Loucy (cell line): ENCODE results near the gene ANKS3.

Experiments used
- H2AFZ ChIP-seq: fragments of 200-600 bp; sonication (generic); 2 replicates; pipeline ENCODE4 v1.6.0; 2016; ENCODE audit warnings: antibody characterized with exemption, mild to moderate bottlenecking, low read length, moderate library complexity
- H3F3A ChIP-seq: fragments of 200-600 bp; 2 replicates; pipeline ENCODE4 v1.6.0; 2016; ENCODE audit warnings: antibody characterized with exemption, low read depth, mild to moderate bottlenecking
- H3K27me3 ChIP-seq: fragments of 200-600 bp; sonication (generic); 2 replicates; pipeline ENCODE4 v1.6.1; 2014; ENCODE audit warnings: low read length, mild to moderate bottlenecking; ENCODE audit not compliant: insufficient read depth, poor library complexity, severe bottlenecking
- H3K36me3 ChIP-seq: fragments of 200-600 bp; sonication (generic); 2 replicates; pipeline ENCODE4 v1.6.1; 2016; ENCODE audit warnings: low read length; ENCODE audit not compliant: insufficient read depth
- H3K4me1 ChIP-seq: fragments of 200-600 bp; sonication (generic); 2 replicates; pipeline ENCODE4 v1.5.1; 2014; ENCODE audit warnings: low read length, mild to moderate bottlenecking; ENCODE audit not compliant: insufficient read depth, poor library complexity, severe bottlenecking
- H3K4me2 ChIP-seq: fragments of 200-600 bp; sonication (generic); 2 replicates; pipeline ENCODE4 v1.6.0; 2014; ENCODE audit warnings: antibody characterized with exemption, low read length, low read depth, mild to moderate bottlenecking; ENCODE audit not compliant: poor library complexity, severe bottlenecking
- H3K4me3 ChIP-seq: fragments of 200-600 bp; sonication (generic); 2 replicates; pipeline ENCODE4 v1.5.1; 2014; ENCODE audit warnings: low read length, mild to moderate bottlenecking, mixed read lengths; ENCODE audit not compliant: poor library complexity, severe bottlenecking
- H3K79me2 ChIP-seq: fragments of 200-600 bp; sonication (generic); 2 replicates; pipeline ENCODE4 v1.6.1; 2014; ENCODE audit warnings: low read length; ENCODE audit not compliant: insufficient read depth
- H3K9ac ChIP-seq: fragments of 200-600 bp; sonication (generic); 2 replicates; pipeline ENCODE4 v1.6.0; 2014; ENCODE audit warnings: mild to moderate bottlenecking, low read depth, low read length, moderate library complexity; ENCODE audit not compliant: poor library complexity, severe bottlenecking
- H3K9me2 ChIP-seq: fragments of 200-600 bp; sonication (generic); replicated peaks from 2 replicates; pipeline ENCODE4 v1.6.1; 2016; ENCODE audit warnings: low read depth, low read length, mixed read lengths
- H3K9me3 ChIP-seq: fragments of 200-600 bp; sonication (generic); 2 replicates; pipeline ENCODE4 v1.6.1; 2014; ENCODE audit warnings: mild to moderate bottlenecking, antibody characterized with exemption, low read length, low read depth; ENCODE audit not compliant: insufficient read depth
- H4K20me1 ChIP-seq: fragments of 200-600 bp; sonication (generic); 2 replicates; pipeline ENCODE4 v1.6.0; 2014; ENCODE audit warnings: antibody characterized with exemption, low read length, mild to moderate bottlenecking; ENCODE audit not compliant: insufficient read depth, poor library complexity, severe bottlenecking
- CTCF ChIP-seq: fragments of 200-600 bp; sonication (generic); conservative IDR thresholded peaks from 2 replicates; pipeline ENCODE4 v1.5.1; 2014; ENCODE audit warnings: mild to moderate bottlenecking, antibody characterized with exemption, low read length
- EZH2phosphoT487 ChIP-seq: fragments of 200-600 bp; IDR thresholded peaks from 2 replicates; pipeline ENCODE4 v1.6.1; 2018; ENCODE audit warnings: antibody characterized with exemption, mild to moderate bottlenecking, moderate library complexity, borderline replicate concordance

ANKS3 gene

GRCh38 chr16:4686497-4687210 lies 47.4 kb downstream of the ANKS3 start:
- H3K36me3 ChIP-seq = no peaks in the 10 kb centered on the region
- H2AFZ ChIP-seq = no peak overlapping the region
- H3K27me3 ChIP-seq = no peaks in the 10 kb centered on the region
- no peaks in the 10 kb centered on the region for H3F3A ChIP-seq
- H3K9me2 ChIP-seq = no peaks in the 10 kb centered on the region
- H3K4me2 ChIP-seq = no peak overlapping the region
- no peak overlapping the region for H3K9ac ChIP-seq
- no peak overlapping the region for H3K4me3 ChIP-seq
- no peaks in the 10 kb centered on the region for H3K9me3 ChIP-seq
- no peaks in the 10 kb centered on the region for H4K20me1 ChIP-seq
- TF ChIP-seq CTCF = no peak
- no peak for TF ChIP-seq EZH2phosphoT487
- no peaks in the 10 kb centered on the region for H3K79me2 ChIP-seq
- no peaks in the 10 kb centered on the region for H3K4me1 ChIP-seq

- H3K4me3 ChIP-seq = no peak overlapping the region
- H3K79me2 ChIP-seq = no peaks in the 10 kb centered on the region
- H3K9me2 ChIP-seq = no peaks in the 10 kb centered on the region
- no peak overlapping the region for H3K4me2 ChIP-seq
- H3K9ac ChIP-seq = no peak overlapping the region
- no peaks in the 10 kb centered on the region for H3K27me3 ChIP-seq
- H2AFZ ChIP-seq = no peak overlapping the region
- no peaks in the 10 kb centered on the region for H4K20me1 ChIP-seq
- no peaks in the 10 kb centered on the region for H3K9me3 ChIP-seq
- no peaks in the 10 kb centered on the region for H3F3A ChIP-seq
- TF ChIP-seq EZH2phosphoT487 (no peak), CTCF (no peak)
- no peaks in the 10 kb centered on the region for H3K36me3 ChIP-seq
- no peaks in the 10 kb centered on the region for H3K4me1 ChIP-seq
Measured at GRCh38 chr16:4685776-4686496, 48.1 kb downstream of the ANKS3 start.

GRCh38 chr16:4685292-4685691 lies 48.8 kb downstream of the ANKS3 start:
- Histone ChIP-seq H4K20me1 (no peaks in the 10 kb centered on the region), H2AFZ (no peak overlapping the region), H3K4me3 (no peak overlapping the region), H3K4me1 (no peaks in the 10 kb centered on the region), H3K9me3 (no peaks in the 10 kb centered on the region), H3K79me2 (no peaks in the 10 kb centered on the region), H3K9me2 (no peaks in the 10 kb centered on the region), H3K27me3 (no peaks in the 10 kb centered on the region), H3F3A (no peaks in the 10 kb centered on the region), H3K9ac (no peak overlapping the region), H3K36me3 (no peaks in the 10 kb centered on the region), H3K4me2 (no peak overlapping the region)
- TF ChIP-seq EZH2phosphoT487 (no peak), CTCF (no peak)
